RKO (cell line): ENCODE data around the gene DNAJB7.
"Not testable (repeated sequence)": the region's sequence is repeated elsewhere in the genome, so short reads cannot be mapped to it uniquely, and the experiment has no call there.

ENCODE experiments used
- DNase-seq: peaks from one replicate; pipeline ENCODE4 v3.0.0-alpha.2; 2016; ENCODE audit warnings: low spot score

The DNAJB7 gene

GRCh38 chr22:40862013-40862412 lies at the start of gene DNAJB7:
TSS of gene DNAJB7 (minus strand) at chr22:40862113. CDS start at chr22:40861994, 119 bp downstream.
- DNase-seq: no peak

- no peak for DNase-seq
These were observed 47.0 kb upstream of the DNAJB7 start for GRCh38 chr22:40908895-40909294.

- DNase-seq: no peak
These were observed 42.2 kb upstream of the DNAJB7 start for GRCh38 chr22:40904101-40904500.

- peak; percentile 80 for DNase-seq
These were observed 37.0 kb upstream of the DNAJB7 start for GRCh38 chr22:40898850-40899357.

GRCh38 chr22:40894417-40894816 lies 32.5 kb upstream of the DNAJB7 start:
- DNase-seq: no peak

- no peak for DNase-seq
These were observed 29.0 kb upstream of the DNAJB7 start for GRCh38 chr22:40890881-40891280.

GRCh38 chr22:40889116-40889515 lies 27.2 kb upstream of the DNAJB7 start:
- no peak for DNase-seq

- DNase-seq: no peak
These were observed 17.0 kb upstream of the DNAJB7 start for GRCh38 chr22:40878922-40879321.

- DNase-seq: no peak
These were observed 15.6 kb upstream of the DNAJB7 start for GRCh38 chr22:40877488-40877887.

- no peak for DNase-seq
These were observed 15.0 kb upstream of the DNAJB7 start for GRCh38 chr22:40876907-40877306.

GRCh38 chr22:40875111-40875510 lies 13.2 kb upstream of the DNAJB7 start:
- DNase-seq: no peak

GRCh38 chr22:40874016-40874415 lies 12.1 kb upstream of the DNAJB7 start:
- no peak for DNase-seq

GRCh38 chr22:40868379-40868778 lies 6.5 kb upstream of the DNAJB7 start:
- not testable (repeated sequence) for DNase-seq

- DNase-seq: no peak
These were observed 5.2 kb upstream of the DNAJB7 start for GRCh38 chr22:40867109-40867508.

GRCh38 chr22:40862537-40862936 lies 624 bp upstream of the DNAJB7 start:
- DNase-seq: no peak

GRCh38 chr22:40857309-40857855 lies 4.5 kb downstream of the DNAJB7 start:
- no peak for DNase-seq

- DNase-seq: peak; percentile 97
These were observed 5.2 kb downstream of the DNAJB7 start, which contains the start of the genes ST13 and XPNPEP3 for GRCh38 chr22:40856513-40857308. TSS of gene ST13 (minus strand) at chr22:40856639. CDS start at chr22:40856540, 99 bp downstream. TSS of gene XPNPEP3 (plus strand) at chr22:40857148. CDS start at chr22:40857182, 34 bp downstream.

GRCh38 chr22:40855979-40856512 lies 5.9 kb downstream of the DNAJB7 start:
- peak; percentile 65 for DNase-seq

GRCh38 chr22:40855071-40855978 lies 6.6 kb downstream of the DNAJB7 start:
- DNase-seq: peak; percentile 76

- peak; percentile 45 for DNase-seq
These were observed 8.0 kb downstream of the DNAJB7 start for GRCh38 chr22:40853961-40854360.

GRCh38 chr22:40853333-40853732 lies 8.6 kb downstream of the DNAJB7 start:
- no peak for DNase-seq

- not testable (repeated sequence) for DNase-seq
These were observed 16.1 kb downstream of the DNAJB7 start for GRCh38 chr22:40845816-40846215.
